Measurements from ENCODE around the gene NPC1.

GRCh38 chr18:23498117-23498516 is 88.2 kb downstream of the NPC1 start:
- TF ChIP-seq POLR2A (IDR thresholded peaks at IDR 0.05) (no peak), CTCF (IDR thresholded peaks at IDR 0.05) (no peak), EP300 (IDR thresholded peaks at IDR 0.05) (no peak)

All from ovary (tissue), 3 donors.